ENCODE measurements around the gene COPE. TPM values are rescaled to one million over a fixed set of nuclear protein-coding genes. Genes with fewer than 3 reads are reported as not detected.

Gene COPE
- total and polyA plus RNA-seq, 2 experiments from 2014 or later = 322 to 347 TPM

DNA sequence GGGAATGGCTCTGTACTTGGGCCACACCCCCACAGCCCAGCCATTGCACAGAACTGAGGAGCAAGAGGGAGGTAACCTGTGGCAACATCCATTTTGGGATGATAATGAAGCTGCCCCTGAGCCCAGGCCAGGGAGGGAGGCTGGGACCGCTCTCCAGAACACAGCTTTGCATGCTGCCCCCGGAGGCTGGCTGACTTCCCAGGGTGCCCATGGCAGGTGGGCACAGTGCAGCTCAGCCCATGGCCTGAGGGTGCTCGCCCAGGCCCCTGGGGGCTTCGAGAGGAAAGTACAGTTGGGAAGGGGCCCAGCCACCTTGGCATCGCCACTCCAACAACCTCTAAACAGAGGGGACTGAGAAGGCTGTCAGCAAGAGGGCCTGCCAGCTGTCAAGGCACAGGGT lies 5.7 kb downstream of the COPE start:
- TF ChIP-seq EZH2phosphoT487 (IDR thresholded peaks at IDR 0.05; ENCODE audit: insufficient read depth, low read depth) = no peak
- TF ChIP-seq EZH2 (IDR thresholded peaks at IDR 0.05; ENCODE audit: insufficient read depth, poor library complexity, severe bottlenecking) = no peak
- H3K4me3 ChIP-seq = no peak overlapping the region
- no peaks in the 10 kb centered on the region for H3K9me3 ChIP-seq (ENCODE audit: low read depth)
- H3K4me1 ChIP-seq (ENCODE audit: insufficient read depth) = peaks cover 11% of the 10 kb centered on the region
- H3F3A ChIP-seq (ENCODE audit: insufficient read depth) = peaks cover 6% of the 10 kb centered on the region; the same call in 1 of the 2 replicates
- in situ Hi-C loops (cut with MboI) = no loop called here
- H4K20me1 ChIP-seq (ENCODE audit: insufficient read depth) = no peaks in the 10 kb centered on the region
- H3K27ac ChIP-seq = no peak overlapping the region
- no peaks in the 10 kb centered on the region for H3K27me3 ChIP-seq (replicated peaks; ENCODE audit: insufficient read depth)
- H3K36me3 ChIP-seq (ENCODE audit: low read depth) = no peaks in the 10 kb centered on the region
- WGBS, 2 experiments (ENCODE audit: low coverage in 1 of 2, low lambda C conversion rate in 2 of 2, missing lambda C conversion rate in 2 of 2) = 84 to 94% methylated on average over 5 of the region's 5 CpGs
- no peak overlapping the region for H2AFZ ChIP-seq
- no peak overlapping the region for H3K9ac ChIP-seq
- no peak overlapping the region for H3K4me2 ChIP-seq (ENCODE audit: unreplicated experiment)
- H3K79me2 ChIP-seq (ENCODE audit: insufficient read depth) = peaks cover 86% of the 10 kb centered on the region
- H3K9me2 ChIP-seq (ENCODE audit: insufficient read depth) = no peaks in the 10 kb centered on the region
- DNase-seq = no peak

DNA sequence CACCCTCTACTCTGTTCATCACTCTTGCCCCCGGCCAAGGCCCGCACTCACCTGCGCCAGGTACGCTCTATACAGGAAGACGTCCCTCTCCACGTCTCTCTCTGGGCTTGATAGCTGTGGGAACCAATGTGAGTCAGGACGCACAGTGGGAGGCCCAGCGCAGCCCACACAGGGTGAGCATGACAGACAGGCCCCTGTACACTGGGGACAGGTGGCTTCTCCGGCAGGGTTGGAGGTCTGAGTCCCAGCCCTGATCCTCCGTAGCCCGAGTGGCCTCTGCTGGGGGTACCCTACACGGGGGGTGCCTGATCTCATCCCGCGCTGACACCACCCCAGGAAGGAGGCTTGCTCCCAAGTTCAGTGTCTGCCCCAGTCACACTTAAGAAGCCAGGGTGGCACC lies 6.3 kb downstream of the COPE start:
- peaks cover 9% of the 10 kb centered on the region for H3K4me1 ChIP-seq (ENCODE audit: insufficient read depth)
- H3K9ac ChIP-seq = no peak overlapping the region
- 90 to 95% methylated on average over 11 to 14 of the region's 14 CpGs for WGBS, 2 experiments (ENCODE audit: low coverage in 1 of 2, low lambda C conversion rate in 2 of 2, missing lambda C conversion rate in 2 of 2)
- DNase-seq = no peak
- H3K36me3 ChIP-seq (ENCODE audit: low read depth) = no peaks in the 10 kb centered on the region
- H3K27me3 ChIP-seq (replicated peaks; ENCODE audit: insufficient read depth) = no peaks in the 10 kb centered on the region
- H3K9me2 ChIP-seq (ENCODE audit: insufficient read depth) = no peaks in the 10 kb centered on the region
- H4K20me1 ChIP-seq (ENCODE audit: insufficient read depth) = no peaks in the 10 kb centered on the region
- H3K4me3 ChIP-seq = no peak overlapping the region
- peaks cover under 1% of the 10 kb centered on the region; the same call in 1 of the 2 replicates for H3F3A ChIP-seq (ENCODE audit: insufficient read depth)
- in situ Hi-C loops (cut with MboI) = no loop called here
- no peak overlapping the region for H3K27ac ChIP-seq
- TF ChIP-seq EZH2phosphoT487 (IDR thresholded peaks at IDR 0.05; ENCODE audit: insufficient read depth, low read depth) (no peak), EZH2 (IDR thresholded peaks at IDR 0.05; ENCODE audit: insufficient read depth, poor library complexity, severe bottlenecking) (no peak)
- no peaks in the 10 kb centered on the region for H3K9me3 ChIP-seq (ENCODE audit: low read depth)
- peaks cover 80% of the 10 kb centered on the region for H3K79me2 ChIP-seq (ENCODE audit: insufficient read depth)
- H3K4me2 ChIP-seq (ENCODE audit: unreplicated experiment) = no peak overlapping the region
- H2AFZ ChIP-seq = no peak overlapping the region

DNA sequence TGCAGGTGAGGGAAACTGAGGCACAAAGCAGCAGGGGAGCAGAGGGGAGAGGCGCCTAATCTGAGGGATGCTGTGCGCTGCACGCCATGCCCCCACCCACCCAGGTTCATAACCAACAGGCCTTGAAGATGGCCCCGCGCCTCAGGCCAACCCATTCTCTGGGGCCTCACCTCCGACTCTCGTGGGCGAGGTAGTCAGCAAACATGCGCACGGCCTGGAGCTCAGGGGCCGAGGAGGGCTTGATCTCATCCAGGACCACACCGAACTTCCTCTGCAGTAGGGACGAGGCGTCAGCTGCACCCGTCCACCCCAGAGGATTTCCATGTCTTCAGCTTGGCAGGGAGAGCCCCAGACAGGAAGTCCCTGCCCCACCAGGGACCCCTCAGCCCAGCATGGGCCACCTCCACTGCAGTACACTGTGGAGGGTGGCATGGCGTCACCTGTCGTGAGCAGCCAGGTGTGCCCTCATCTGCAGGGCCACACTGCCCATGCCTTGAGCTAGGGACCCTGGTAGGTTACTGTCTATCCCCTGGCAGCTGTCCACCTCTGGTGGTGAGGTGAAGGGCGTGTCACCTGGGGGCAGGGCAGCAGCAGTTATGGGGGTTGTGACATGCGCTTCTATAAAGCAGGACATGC lies 8.3 kb downstream of the COPE start:
- Histone ChIP-seq H2AFZ (no peak overlapping the region), H3K9me2 (ENCODE audit: insufficient read depth) (no peaks in the 10 kb centered on the region), H3K27me3 (replicated peaks; ENCODE audit: insufficient read depth) (no peaks in the 10 kb centered on the region), H3K9me3 (ENCODE audit: low read depth) (no peaks in the 10 kb centered on the region), H4K20me1 (ENCODE audit: insufficient read depth) (no peaks in the 10 kb centered on the region), H3K9ac (no peak overlapping the region), H3F3A (ENCODE audit: insufficient read depth) (no peaks in the 10 kb centered on the region), H3K4me3 (no peak overlapping the region), H3K4me2 (ENCODE audit: unreplicated experiment) (no peak overlapping the region), H3K79me2 (ENCODE audit: insufficient read depth) (peaks cover 60% of the 10 kb centered on the region), H3K27ac (no peak overlapping the region), H3K4me1 (ENCODE audit: insufficient read depth) (no peaks in the 10 kb centered on the region), H3K36me3 (ENCODE audit: low read depth) (no peaks in the 10 kb centered on the region)
- in situ Hi-C loops (cut with MboI) = no loop called here
- TF ChIP-seq EZH2 (IDR thresholded peaks at IDR 0.05; ENCODE audit: insufficient read depth, poor library complexity, severe bottlenecking) = no peak
- no peak for TF ChIP-seq EZH2phosphoT487 (IDR thresholded peaks at IDR 0.05; ENCODE audit: insufficient read depth, low read depth)
- 95 to 96% methylated on average over 17 to 19 of the region's 19 CpGs for WGBS, 2 experiments (ENCODE audit: low coverage in 1 of 2, low lambda C conversion rate in 2 of 2, missing lambda C conversion rate in 2 of 2)
- no peak for DNase-seq

DNA sequence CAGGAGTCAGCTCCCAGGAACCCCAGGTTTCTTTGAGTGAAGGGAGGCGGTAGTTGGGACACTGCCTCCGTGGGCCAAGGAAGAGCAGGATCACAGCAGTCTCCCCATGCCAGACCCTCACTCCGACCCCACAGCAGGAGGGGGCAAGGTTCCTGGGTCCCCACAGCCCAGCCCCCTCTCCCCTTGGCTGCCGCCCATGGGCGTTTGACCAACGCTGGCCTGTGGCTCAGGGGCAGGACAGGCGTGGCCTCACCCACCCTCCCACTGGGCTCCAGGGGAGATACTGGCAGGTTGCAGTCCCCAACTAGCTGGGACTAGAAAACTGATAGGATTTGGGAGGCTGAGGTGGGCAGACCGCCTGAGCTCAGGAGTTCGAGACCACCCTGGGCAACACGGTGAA lies 9.2 kb downstream of the COPE start:
- no peaks in the 10 kb centered on the region for H3K9me2 ChIP-seq (ENCODE audit: insufficient read depth)
- H3K9ac ChIP-seq = no peak overlapping the region
- no peak overlapping the region for H3K4me3 ChIP-seq
- peaks cover 51% of the 10 kb centered on the region for H3K79me2 ChIP-seq (ENCODE audit: insufficient read depth)
- H3K27ac ChIP-seq = no peak overlapping the region
- WGBS, 2 experiments (ENCODE audit: low coverage in 1 of 2, low lambda C conversion rate in 2 of 2, missing lambda C conversion rate in 2 of 2) = 74 to 81% methylated on average over 9 of the region's 10 CpGs
- TF ChIP-seq EZH2phosphoT487 (IDR thresholded peaks at IDR 0.05; ENCODE audit: insufficient read depth, low read depth) (no peak), EZH2 (IDR thresholded peaks at IDR 0.05; ENCODE audit: insufficient read depth, poor library complexity, severe bottlenecking) (no peak)
- no peak overlapping the region for H2AFZ ChIP-seq
- in situ Hi-C loops (cut with MboI) = no loop called here
- H3K4me2 ChIP-seq (ENCODE audit: unreplicated experiment) = no peak overlapping the region
- no peaks in the 10 kb centered on the region for H4K20me1 ChIP-seq (ENCODE audit: insufficient read depth)
- DNase-seq = no peak
- no peaks in the 10 kb centered on the region for H3K9me3 ChIP-seq (ENCODE audit: low read depth)
- H3K27me3 ChIP-seq (replicated peaks; ENCODE audit: insufficient read depth) = no peaks in the 10 kb centered on the region
- H3F3A ChIP-seq (ENCODE audit: insufficient read depth) = no peaks in the 10 kb centered on the region
- H3K4me1 ChIP-seq (ENCODE audit: insufficient read depth) = no peaks in the 10 kb centered on the region
- no peaks in the 10 kb centered on the region for H3K36me3 ChIP-seq (ENCODE audit: low read depth)

Data from GM23248 (cell line).